Central memory CD8-positive, alpha-beta T cell (primary cell): ENCODE data around the gene HDDC3.

Source experiments
- ATAC-seq: fragments of 150-1000 bp; cut with Tn5 transposase; replicated peaks from 2 replicates; pipeline ENCODE4 v1.10.0; 2022; ENCODE audit warnings: mild to moderate bottlenecking, moderate FRiP score, moderate number of reproducible peaks; ENCODE audit not compliant: poor library complexity, severe bottlenecking; ENCODE audit errors: extremely low read depth
- DNase-seq, 2 donors: peaks; one replicate each; pipeline ENCODE4 v3.0.0; 2021; ENCODE audit warnings: low spot score in 2 of 2
- H3K27ac Mint-ChIP-seq: one replicate; pipeline ENCODE4 v1.8.0; 2022; ENCODE audit warnings: low read depth, mild to moderate bottlenecking, moderate library complexity, mixed read lengths
- H3K27me3 Mint-ChIP-seq: one replicate; pipeline ENCODE4 v1.8.0; 2022; ENCODE audit warnings: mixed read lengths
- H3K36me3 Mint-ChIP-seq: one replicate; pipeline ENCODE4 v1.8.0; 2022; ENCODE audit warnings: mild to moderate bottlenecking, moderate library complexity, mixed read lengths; ENCODE audit not compliant: insufficient read depth
- H3K4me1 Mint-ChIP-seq: one replicate; pipeline ENCODE4 v1.8.0; 2022; ENCODE audit warnings: mixed read lengths
- H3K4me3 Mint-ChIP-seq: one replicate; pipeline ENCODE4 v1.8.0; 2022; ENCODE audit warnings: mild to moderate bottlenecking, moderate library complexity, mixed read lengths
- H3K9me3 Mint-ChIP-seq: one replicate; pipeline ENCODE4 v1.8.0; 2022; ENCODE audit warnings: mixed read lengths

The HDDC3 gene

DNA sequence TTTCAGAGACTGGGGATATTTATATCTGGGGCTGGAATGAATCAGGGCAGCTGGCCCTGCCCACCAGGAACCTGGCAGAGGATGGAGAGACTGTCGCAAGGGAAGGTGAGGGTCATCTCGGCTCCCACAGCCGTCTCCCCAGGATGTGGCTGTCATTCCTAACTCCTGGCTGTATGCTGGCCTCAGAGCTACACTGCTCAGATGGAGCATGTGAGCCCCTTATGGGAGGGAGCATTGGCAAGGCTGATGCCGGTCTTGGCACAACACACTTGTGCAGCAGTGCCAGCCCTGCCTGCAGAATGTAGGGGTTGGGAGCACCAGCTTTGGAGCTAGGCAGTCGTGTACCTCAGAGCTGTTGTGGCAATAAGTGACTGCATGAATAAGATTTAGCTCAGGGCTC is 27.5 kb upstream of the HDDC3 start:
- no peak overlapping the region for H3K27ac Mint-ChIP-seq
- H3K9me3 Mint-ChIP-seq = no peaks in the 10 kb centered on the region
- H3K4me3 Mint-ChIP-seq = no peak overlapping the region
- no peaks in the 10 kb centered on the region for H3K4me1 Mint-ChIP-seq
- ATAC-seq (no peak), DNase-seq (no peak)
- H3K27me3 Mint-ChIP-seq = no peaks in the 10 kb centered on the region
- H3K36me3 Mint-ChIP-seq = peaks cover 9% of the 10 kb centered on the region

DNA sequence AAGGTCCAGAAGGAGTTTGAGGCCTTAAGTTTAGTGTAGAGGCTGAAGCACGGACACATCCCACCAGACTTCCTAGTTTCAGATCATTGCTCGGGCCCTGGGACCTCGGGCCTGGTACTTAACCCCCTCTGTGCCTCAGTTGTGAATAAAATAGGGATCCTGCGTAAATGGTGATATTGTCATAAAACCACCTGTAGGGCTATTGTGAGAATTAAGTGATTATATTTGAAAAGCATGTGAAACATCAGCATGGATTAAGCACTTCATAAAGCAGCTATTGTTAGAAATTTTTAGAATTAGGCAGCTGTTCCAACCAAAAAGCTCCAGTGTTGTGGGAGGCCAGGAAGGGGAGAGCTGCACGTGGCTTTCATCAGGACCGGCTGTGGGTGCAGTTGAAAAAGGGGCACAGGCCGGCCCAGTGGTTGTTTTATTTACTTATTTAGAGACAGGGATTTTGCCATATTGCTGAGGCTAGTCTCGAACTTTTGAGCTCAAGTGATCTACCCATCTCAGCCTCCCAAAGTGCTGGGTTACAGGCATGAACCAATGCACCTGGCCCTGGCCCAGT is 26.8 kb upstream of the HDDC3 start:
- no peak for DNase-seq
- Mint-ChIP-seq H3K4me1 (peaks cover under 1% of the 10 kb centered on the region), H3K9me3 (no peaks in the 10 kb centered on the region), H3K4me3 (no peak overlapping the region), H3K27ac (no peak overlapping the region), H3K36me3 (peaks cover 10% of the 10 kb centered on the region), H3K27me3 (no peaks in the 10 kb centered on the region)
- ATAC-seq = no peak

DNA sequence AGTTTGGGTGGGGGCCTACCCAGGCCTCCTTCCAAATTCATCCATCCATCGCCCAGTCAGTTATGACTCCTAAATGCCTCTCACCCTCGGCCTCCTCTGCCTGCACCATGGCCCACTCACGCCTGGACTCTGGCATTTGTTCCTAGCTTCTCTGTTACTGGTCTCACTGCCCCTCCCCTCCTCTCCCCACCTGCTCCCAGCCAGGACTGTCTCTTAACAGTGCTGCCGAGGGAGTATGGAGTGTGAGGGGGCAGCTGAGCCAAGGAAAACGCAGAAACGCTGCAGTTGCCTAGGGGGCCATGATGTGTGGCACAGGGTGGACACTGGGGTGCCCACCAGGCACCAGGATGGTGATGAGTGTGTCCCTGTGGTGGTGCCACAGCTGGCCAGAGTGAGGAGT is 25.4 kb upstream of the HDDC3 start:
- H3K4me3 Mint-ChIP-seq = peak overlapping the region; percentile 58
- ATAC-seq = no peak
- H3K36me3 Mint-ChIP-seq = peaks cover 10% of the 10 kb centered on the region
- H3K27ac Mint-ChIP-seq = peak overlapping the region; percentile 75
- H3K4me1 Mint-ChIP-seq = peaks cover 9% of the 10 kb centered on the region
- DNase-seq = no peak
- no peaks in the 10 kb centered on the region for H3K9me3 Mint-ChIP-seq
- no peaks in the 10 kb centered on the region for H3K27me3 Mint-ChIP-seq

DNA sequence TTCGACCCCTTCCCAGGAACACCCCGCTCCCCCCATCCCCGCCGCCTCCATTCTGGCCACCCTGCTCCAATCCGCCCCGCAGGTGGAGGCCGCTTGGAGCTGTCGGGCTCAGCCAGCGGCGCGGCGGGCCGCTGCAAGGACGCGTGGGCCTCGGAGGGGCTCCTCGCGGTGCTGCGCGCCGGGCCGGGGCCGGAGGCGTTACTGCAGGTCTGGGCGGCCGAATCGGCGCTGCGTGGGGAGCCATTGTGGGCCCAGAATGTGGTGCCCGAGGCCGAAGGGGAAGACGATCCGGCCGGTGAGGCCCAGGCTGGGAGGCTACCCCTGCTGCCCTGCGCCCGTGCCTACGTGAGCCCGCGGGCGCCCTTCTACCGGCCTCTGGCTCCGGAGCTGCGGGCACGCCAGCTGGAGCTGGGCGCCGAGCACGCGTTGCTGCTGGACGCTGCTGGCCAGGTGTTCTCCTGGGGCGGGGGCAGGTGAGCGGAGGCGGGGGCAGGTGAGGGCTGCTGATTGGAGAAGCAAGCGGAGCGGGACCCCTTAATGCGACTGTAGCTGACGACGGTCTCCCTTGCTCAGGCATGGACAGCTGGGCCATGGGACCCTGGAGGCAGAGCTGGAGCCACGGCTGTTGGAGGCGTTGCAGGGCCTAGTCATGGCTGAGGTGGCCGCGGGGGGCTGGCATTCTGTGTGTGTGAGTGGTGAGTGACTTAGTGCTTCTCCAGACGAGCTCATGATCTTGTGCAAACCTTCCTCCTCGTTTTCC is 24.9 kb upstream of the HDDC3 start:
- Mint-ChIP-seq H3K36me3 (peaks cover 10% of the 10 kb centered on the region), H3K4me1 (peaks cover 9% of the 10 kb centered on the region), H3K27me3 (no peaks in the 10 kb centered on the region), H3K9me3 (no peaks in the 10 kb centered on the region), H3K4me3 (peak overlapping the region; percentile 58), H3K27ac (peak overlapping the region; percentile 75)
- ATAC-seq (no peak), DNase-seq (no peak)

DNA sequence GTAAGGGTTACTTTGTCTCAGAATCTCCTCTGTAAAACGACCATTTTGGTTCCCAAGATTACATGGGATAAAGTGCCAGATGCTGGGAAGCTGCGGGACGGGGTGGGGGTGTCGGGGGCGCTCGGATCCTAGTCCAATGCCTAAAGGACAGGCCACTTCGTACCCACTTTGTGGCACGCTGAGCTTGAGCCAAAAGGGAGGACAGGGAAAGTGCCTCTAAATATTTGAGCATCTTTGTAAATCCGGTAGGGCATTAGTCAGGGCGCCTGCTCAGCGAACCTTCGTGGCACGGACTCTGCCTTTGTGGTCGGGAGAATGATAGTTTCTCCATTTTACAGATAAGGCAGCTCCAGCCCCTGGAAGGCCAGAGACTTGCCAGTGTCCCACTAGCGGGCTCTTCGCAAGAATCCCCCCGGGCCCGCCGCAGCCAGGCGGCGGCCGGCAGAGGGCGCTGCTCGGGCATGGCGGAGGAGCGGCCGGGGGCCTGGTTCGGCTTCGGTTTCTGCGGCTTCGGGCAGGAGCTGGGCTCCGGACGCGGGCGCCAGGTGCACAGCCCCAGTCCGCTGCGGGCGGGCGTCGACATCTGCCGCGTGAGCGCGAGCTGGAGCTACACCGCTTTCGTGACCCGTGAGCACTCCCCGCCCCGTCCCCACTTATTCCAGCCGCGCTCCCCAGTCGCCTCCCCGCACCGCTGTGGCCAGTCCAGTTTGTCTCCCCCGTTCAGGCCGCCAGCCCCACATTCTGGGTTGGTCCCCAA is 24.1 kb upstream of the HDDC3 start:
- H3K36me3 Mint-ChIP-seq = peaks cover 13% of the 10 kb centered on the region
- peaks cover 9% of the 10 kb centered on the region for H3K4me1 Mint-ChIP-seq
- DNase-seq (peak in 1 of 2 donors; percentile 27), ATAC-seq (no peak)
- no peaks in the 10 kb centered on the region for H3K27me3 Mint-ChIP-seq
- no peaks in the 10 kb centered on the region for H3K9me3 Mint-ChIP-seq
- H3K27ac Mint-ChIP-seq = no peak overlapping the region
- H3K4me3 Mint-ChIP-seq = peak overlapping the region; percentile 77

DNA sequence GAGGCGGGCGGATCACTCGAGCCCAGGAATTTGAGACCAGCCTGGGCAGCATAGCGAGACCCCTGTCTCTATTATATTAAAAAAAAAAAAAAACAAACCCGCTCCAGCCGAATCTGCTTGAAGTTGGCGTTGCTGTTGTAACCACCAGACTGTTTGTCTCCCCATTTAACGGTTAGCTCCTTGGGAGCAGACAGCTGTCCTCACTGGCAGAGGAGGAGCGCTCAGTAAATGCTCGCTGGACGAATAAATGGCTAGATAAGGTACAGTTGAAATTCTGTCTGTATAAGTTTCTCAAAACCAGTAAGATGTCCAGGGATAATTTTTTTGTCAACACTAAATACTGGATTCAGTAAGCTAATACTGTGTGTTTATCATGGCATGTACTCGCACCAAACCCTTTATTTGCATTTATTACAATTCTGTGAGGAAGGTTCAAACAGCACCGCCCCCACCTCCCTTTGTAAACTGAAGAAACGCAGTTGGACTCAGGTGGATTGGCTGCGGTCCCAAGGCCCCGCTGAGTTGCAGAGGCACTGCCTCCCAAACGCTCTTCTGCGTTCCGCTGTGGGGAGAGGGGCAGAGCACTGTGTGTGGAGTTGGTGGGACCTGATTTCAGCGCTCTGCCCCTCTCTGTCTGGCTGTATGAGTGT is 23.4 kb upstream of the HDDC3 start:
- Mint-ChIP-seq H3K27ac (peak overlapping the region; percentile 69), H3K27me3 (no peaks in the 10 kb centered on the region)

DNA sequence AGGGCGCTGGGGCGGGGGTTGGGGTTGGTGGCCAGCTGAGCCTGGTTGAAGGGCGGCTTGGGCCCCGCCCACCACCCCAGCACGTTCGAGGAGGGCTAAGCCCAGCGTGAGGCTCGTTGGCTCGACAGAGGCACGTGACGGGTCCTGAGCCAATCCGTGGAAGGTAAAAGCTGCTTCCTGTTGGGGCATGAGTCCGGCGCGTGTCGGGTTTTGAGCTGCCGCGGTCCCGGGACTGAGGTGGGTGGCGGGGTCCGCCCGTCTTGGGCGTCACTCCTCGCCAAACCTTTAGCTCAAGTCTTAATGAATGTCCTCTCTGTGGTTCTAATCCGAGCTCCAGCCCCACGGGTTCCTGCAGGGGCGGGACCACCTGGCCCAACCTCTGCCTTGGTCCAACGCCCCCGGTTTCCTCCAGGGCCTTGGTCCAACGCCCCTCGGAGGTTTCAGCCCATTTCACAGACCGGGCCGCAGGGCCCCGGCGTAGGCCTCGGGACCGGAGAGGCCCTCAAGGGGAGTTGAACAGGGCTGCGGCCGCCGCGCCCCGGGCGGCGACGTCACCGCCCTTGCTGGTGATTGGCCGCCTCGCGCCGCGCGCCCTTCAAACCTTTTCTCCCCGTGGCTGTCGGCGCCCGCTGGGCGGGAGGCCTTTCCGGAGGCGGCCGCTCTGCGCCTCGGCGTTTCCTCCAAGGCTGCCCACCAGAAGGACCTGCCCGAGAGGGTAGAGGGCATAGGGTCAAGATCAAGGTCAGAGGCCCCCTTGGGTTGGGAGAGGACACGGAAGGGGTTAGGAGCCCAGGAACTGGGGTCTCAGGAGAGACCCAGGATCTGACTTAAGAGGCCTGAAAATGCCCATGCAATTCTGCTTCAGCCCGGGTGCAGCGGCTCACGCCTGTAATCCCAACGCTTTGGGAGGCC is 22.6 kb upstream of the HDDC3 start, which contains the start of gene RCCD1:
RCCD1 (plus strand) TSS at position 173 of the 912 bp plus-strand sequence. CDS start 1,851 bp downstream, outside the sequence.
- H3K27ac Mint-ChIP-seq = peak within 1 kb of the TSS; percentile 69
- H3K36me3 Mint-ChIP-seq = peaks cover 18% of the 10 kb centered on the region
- H3K9me3 Mint-ChIP-seq = no peaks in the 10 kb centered on the region
- no peaks in the 10 kb centered on the region for H3K27me3 Mint-ChIP-seq
- DNase-seq (peak; percentile 74 to 76), ATAC-seq (peak; percentile 97)
- peak within 1 kb of the TSS; percentile 77 for H3K4me3 Mint-ChIP-seq
- H3K4me1 Mint-ChIP-seq = peaks cover 9% of the 10 kb centered on the region

More for the DNA sequence above, 23.4 kb upstream of the HDDC3 start:
- Mint-ChIP-seq H3K4me3 (peak overlapping the region; percentile 77), H3K4me1 (peaks cover 9% of the 10 kb centered on the region), H3K36me3 (peaks cover 17% of the 10 kb centered on the region), H3K9me3 (no peaks in the 10 kb centered on the region)
- DNase-seq = no peak
- no peak for ATAC-seq

DNA sequence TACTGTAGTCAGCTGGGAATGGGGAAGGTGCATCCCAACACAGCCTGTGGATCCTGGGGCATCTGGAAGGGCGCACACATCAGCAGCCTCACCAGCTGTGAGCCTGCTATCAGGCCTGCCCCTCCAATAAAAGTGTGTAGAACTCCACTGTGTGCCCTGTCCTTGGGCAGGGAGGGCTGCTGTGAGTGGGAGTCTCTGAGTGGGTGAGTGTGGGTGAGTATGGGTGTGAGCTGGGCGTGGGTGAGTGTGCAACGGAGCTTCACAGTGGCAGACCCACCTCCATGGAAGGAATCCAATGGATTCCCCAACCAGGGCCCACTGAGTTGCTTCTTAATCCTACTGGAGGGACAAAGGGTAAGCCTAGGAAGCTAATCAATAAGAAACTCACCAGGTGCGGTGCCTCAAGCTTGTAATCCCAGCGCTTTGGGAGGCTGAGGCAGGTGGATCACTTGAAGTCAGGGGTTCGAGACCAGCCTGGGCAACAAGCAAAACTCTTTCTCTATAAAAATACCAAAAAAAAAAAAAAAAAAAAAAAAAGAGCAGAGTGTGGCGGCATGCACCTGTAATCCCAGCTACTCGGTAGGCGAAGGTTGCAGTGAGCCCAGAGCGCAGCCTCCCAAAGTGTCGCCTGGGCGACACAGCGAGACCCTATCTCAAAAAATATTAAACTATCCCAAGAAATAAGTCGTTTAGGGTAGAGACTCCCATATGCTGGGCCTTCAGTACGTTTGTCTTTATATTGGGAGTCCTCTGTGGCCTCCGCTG is 21.8 kb upstream of the HDDC3 start:
- ATAC-seq (no peak), DNase-seq (no peak)
- no peaks in the 10 kb centered on the region for H3K27me3 Mint-ChIP-seq
- peaks cover 9% of the 10 kb centered on the region for H3K4me1 Mint-ChIP-seq
- H3K36me3 Mint-ChIP-seq = peaks cover 23% of the 10 kb centered on the region
- peak overlapping the region; percentile 77 for H3K4me3 Mint-ChIP-seq
- no peaks in the 10 kb centered on the region for H3K9me3 Mint-ChIP-seq
- peak overlapping the region; percentile 69 for H3K27ac Mint-ChIP-seq

DNA sequence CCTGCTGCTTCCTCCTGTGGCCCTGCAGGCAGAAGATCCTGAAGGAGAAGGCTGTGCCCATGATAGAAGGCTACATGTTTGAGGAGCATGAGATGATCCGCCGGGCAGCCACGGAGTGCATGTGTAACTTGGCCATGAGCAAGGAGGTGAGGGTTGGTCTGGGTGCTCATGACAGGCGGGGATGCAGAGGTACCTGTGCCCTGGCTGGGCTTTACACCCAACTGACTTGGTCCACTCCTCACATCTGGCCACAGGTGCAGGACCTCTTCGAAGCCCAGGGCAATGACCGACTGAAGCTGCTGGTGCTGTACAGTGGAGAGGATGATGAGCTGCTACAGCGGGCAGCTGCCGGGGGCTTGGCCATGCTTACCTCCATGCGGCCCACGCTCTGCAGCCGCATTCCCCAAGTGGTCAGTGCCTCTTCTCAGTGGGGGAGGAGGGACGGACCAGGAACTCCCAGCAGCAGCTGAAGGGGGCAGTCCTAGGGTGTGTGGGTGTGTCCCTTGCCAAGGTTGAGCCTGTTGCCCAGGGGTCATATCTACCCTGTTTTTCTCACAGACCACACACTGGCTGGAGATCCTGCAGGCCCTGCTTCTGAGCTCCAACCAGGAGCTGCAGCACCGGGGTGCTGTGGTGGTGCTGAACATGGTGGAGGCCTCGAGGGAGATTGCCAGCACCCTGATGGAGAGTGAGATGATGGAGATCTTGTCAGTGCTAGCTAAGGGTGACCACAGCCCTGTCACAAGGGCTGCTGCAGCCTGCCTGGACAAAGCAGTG is 20.7 kb upstream of the HDDC3 start:
- Mint-ChIP-seq H3K4me3 (peak overlapping the region; percentile 77), H3K4me1 (peaks cover 9% of the 10 kb centered on the region), H3K27ac (no peak overlapping the region), H3K9me3 (no peaks in the 10 kb centered on the region), H3K36me3 (peaks cover 27% of the 10 kb centered on the region), H3K27me3 (no peaks in the 10 kb centered on the region)
- DNase-seq (no peak), ATAC-seq (no peak)

DNA sequence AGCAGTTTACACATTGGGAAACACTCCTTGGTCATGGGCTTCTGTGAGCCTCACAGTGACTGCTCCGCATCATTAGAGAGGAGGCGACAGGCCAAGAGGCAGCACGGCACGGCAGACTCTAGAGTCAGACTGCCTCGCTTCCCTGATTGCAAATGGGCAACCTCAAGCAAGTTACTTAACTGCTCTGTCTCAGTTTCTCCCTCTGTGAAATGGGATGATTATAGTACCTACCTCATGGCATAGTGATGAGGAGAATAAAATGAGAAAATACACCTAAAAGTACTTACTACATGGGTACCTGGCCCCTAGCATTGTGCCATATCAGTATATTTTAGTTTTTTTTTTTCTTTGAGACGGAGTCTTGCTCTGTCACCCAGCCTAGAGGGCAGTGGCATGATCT is 18.3 kb upstream of the HDDC3 start:
- H3K9me3 Mint-ChIP-seq = no peaks in the 10 kb centered on the region
- H3K27ac Mint-ChIP-seq = no peak overlapping the region
- ATAC-seq = no peak
- DNase-seq = no peak
- peaks cover 38% of the 10 kb centered on the region for H3K36me3 Mint-ChIP-seq
- peaks cover 9% of the 10 kb centered on the region for H3K4me1 Mint-ChIP-seq
- no peaks in the 10 kb centered on the region for H3K27me3 Mint-ChIP-seq
- H3K4me3 Mint-ChIP-seq = no peak overlapping the region
